HepG2 (cell line): ENCODE results near the gene GRK3. TPM values are rescaled to one million over a fixed set of nuclear protein-coding genes. Genes with fewer than 3 reads are reported as not detected.
"Not testable (repeated sequence)": the region's sequence is repeated elsewhere in the genome, so short reads cannot be mapped to it uniquely, and the experiment has no call there.

Experiments
- ATAC-seq: fragments of 200-7000 bp; cut with Tn5 transposase; 3 replicates; pipeline ENCODE4 v1.9.1; 2020; ENCODE audit warnings: mild to moderate bottlenecking, moderate library complexity
- BruUV-seq: library from RNA; stranded (reverse); fragments of 400-500 nt; replicated peaks from 2 replicates; lab custom pipeline; 2021; lab: Mats Ljungman, UMichigan
- CTCF ChIA-PET: fragments of 300-600 bp; formaldehyde crosslinking; extraction: SDS; loops from one replicate; lab custom pipeline; 2021; ENCODE audit warnings: low total read pairs, inconsistent platforms, low intra/inter-chr PET ratio; lab: Yijun Ruan, JAX
- POLR2A ChIA-PET: fragments of 350-600 bp; sonication (Branson Sonifier 250); formaldehyde crosslinking; loops from one replicate; lab custom pipeline; 2020; ENCODE audit warnings: antibody characterized with exemption, inconsistent platforms; lab: Yijun Ruan, JAX
- DNase-seq: peaks from one replicate; pipeline ENCODE4 v3.0.0-alpha.2; 2015; ENCODE audit warnings: low spot score
- FAIRE-seq: peaks from 3 replicates; lab custom pipeline; 2011; peaks lifted over from hg19 to GRCh38; lab: Jason Lieb, UNC
- H2AFZ ChIP-seq: one replicate; pipeline ENCODE4 v1.6.1; 2011; ENCODE audit warnings: low read length, inconsistent platforms
- H3K27ac ChIP-seq: fragments of 300-600 bp; 3 replicates; pipeline ENCODE4 v1.8.0; 2011; ENCODE audit warnings: mixed run types, mild to moderate bottlenecking, mixed read lengths, low read length, inconsistent platforms; ENCODE audit not compliant: insufficient read depth; ENCODE audit errors: extremely low read length
- H3K27me3 ChIP-seq, 2 experiments: fragments of 200-600 bp in 1 of 2; 2 replicates in 1 of 2; 3 replicates in 1 of 2; pipeline versions ENCODE4 v1.6.0 to v1.8.0; 2011; ENCODE audit warnings: low read length in 2 of 2, mild to moderate bottlenecking in 2 of 2, moderate library complexity in 2 of 2, inconsistent platforms in 1 of 2; ENCODE audit not compliant: insufficient read depth in 2 of 2, control insufficient read depth in 1 of 2
- H3K36me3 ChIP-seq, 2 experiments: fragments of 200-600 bp in 1 of 2; replicated peaks in 1 of 2; 2 replicates in 1 of 2; 3 replicates in 1 of 2; pipeline versions ENCODE4 v1.5.1 to v1.8.0; 2011; ENCODE audit warnings: low read length in 2 of 2, inconsistent platforms in 1 of 2; ENCODE audit not compliant: insufficient read depth in 2 of 2, control insufficient read depth in 1 of 2
- H3K4me1 ChIP-seq: 2 replicates; pipeline ENCODE4 v1.5.1; 2012; ENCODE audit warnings: low read length, inconsistent platforms; ENCODE audit not compliant: insufficient read depth
- H3K4me2 ChIP-seq: 2 replicates; pipeline ENCODE4 v1.6.0; 2011; ENCODE audit warnings: low read depth, low read length, inconsistent platforms
- H3K4me3 ChIP-seq, 3 experiments: fragments of 200-600 bp in 1 of 3; sonication (generic), shearing (Covaris generic) in 1 of 3; replicated peaks in 1 of 3; 2 replicates each; pipeline ENCODE4 v1.5.1; 2011 to 2016; ENCODE audit warnings: low read length in 3 of 3, inconsistent platforms in 2 of 3, low read depth in 2 of 3, mild to moderate bottlenecking in 2 of 3, control low read depth in 1 of 3, mixed read lengths in 1 of 3; ENCODE audit not compliant: insufficient read depth in 1 of 3
- H3K79me2 ChIP-seq: one replicate; pipeline ENCODE4 v1.6.1; 2011; ENCODE audit warnings: low read length, inconsistent platforms; ENCODE audit not compliant: insufficient read depth
- H3K9ac ChIP-seq: 2 replicates; pipeline ENCODE4 v1.6.0; 2011; ENCODE audit warnings: mild to moderate bottlenecking, low read depth, low read length, inconsistent platforms; ENCODE audit not compliant: insufficient read depth
- H3K9me3 ChIP-seq: 2 replicates; pipeline ENCODE4 v1.5.1; 2012; ENCODE audit warnings: mild to moderate bottlenecking, low read length
- H4K20me1 ChIP-seq: 2 replicates; pipeline ENCODE4 v1.6.0; 2011; ENCODE audit warnings: inconsistent platforms, mild to moderate bottlenecking, low read length, moderate library complexity; ENCODE audit not compliant: insufficient read depth
- PRMT3 ChIP-seq: sonication (generic); formaldehyde crosslinking; IDR thresholded peaks from 2 replicates; pipeline ENCODE4 v1.8.1; 2022; ENCODE audit warnings: low read depth, mild to moderate bottlenecking, moderate library complexity, missing genetic modification reagents, borderline replicate concordance
- RFXAP ChIP-seq: sonication (generic); formaldehyde crosslinking; IDR thresholded peaks from 2 replicates; pipeline ENCODE4 v1.4.0; 2020; ENCODE audit warnings: missing genetic modification reagents, borderline replicate concordance
- TEAD2 ChIP-seq: sonication (generic); formaldehyde crosslinking; IDR thresholded peaks from 2 replicates; pipeline ENCODE4 v1.9.0; 2021; ENCODE audit warnings: missing genetic modification reagents
- ZKSCAN1 ChIP-seq: fragments of 150-350 bp; IDR thresholded peaks from 2 replicates; pipeline ENCODE4 v1.6.1; 2014; ENCODE audit warnings: low read length
- ZNF235 ChIP-seq: sonication (generic); formaldehyde crosslinking; IDR thresholded peaks from 2 replicates; pipeline ENCODE4 v1.8.1; 2023; ENCODE audit warnings: mild to moderate bottlenecking, missing genetic modification reagents, borderline replicate concordance
- WGBS: methylation state at CpG from one replicate; pipeline ENCODE4 v1.1.6; 2017; ENCODE audit warnings: low lambda C conversion rate; 5-methylcytosine and 5-hydroxymethylcytosine counted together
- in situ Hi-C: cut with HindIII; loops from 2 replicates; pipeline ENCODE4 v1.10.0; 2017; ENCODE audit warnings: low pct_unique_long_range_greater_than_20kb; ENCODE audit not compliant: extremely low pct_ligation_motif_present
- intact Hi-C: fragments of 100-400 bp; cut with micrococcal nuclease; formaldehyde crosslinking; loops from one replicate; pipeline ENCODE4 v1.10.0; 2022; ENCODE audit not compliant: unreplicated experiment
- polyA plus RNA-seq, 8 experiments: library from polyadenylated mRNA; depleted of rRNA in 3 of 8; stranded (reverse) in 7 of 8; unstranded in 1 of 8; fragments of >200 nt; fragmentation: Illumina TruSeq in 4 of 8; extraction: Trizol in 4 of 8; gene quantifications; 2 replicates each; pipeline versions ENCODE4 v1.2.1 to v1.2.3, GENCODE V29; 2011 to 2016; ENCODE audit warnings: low read depth in 4 of 8, missing spikeins in 1 of 8, mixed read lengths in 1 of 8; ENCODE audit not compliant: insufficient read depth in 1 of 8
- total RNA-seq, 5 experiments: library from RNA; depleted of rRNA; stranded (reverse); fragments of >200 nt; fragmentation: Illumina TruSeq; extraction: Trizol; gene quantifications; 2 replicates each; pipeline ENCODE4 v1.2.3, GENCODE V29; 2016; ENCODE audit warnings: low read depth in 1 of 5
- TF ChIP-seq, protein P1 (sequence below): sonication (generic); formaldehyde crosslinking; IDR thresholded peaks from 2 replicates; pipeline ENCODE4 v1.9.0; 2021; ENCODE audit warnings: missing genetic modification reagents, mild to moderate bottlenecking, borderline replicate concordance

Gene GRK3
- total and polyA plus RNA-seq, 2 of the 13 experiments (the other 11 are each of a cell fraction or from before 2014, with no cell fraction given): 8.5 to 16.7 TPM

DNA sequence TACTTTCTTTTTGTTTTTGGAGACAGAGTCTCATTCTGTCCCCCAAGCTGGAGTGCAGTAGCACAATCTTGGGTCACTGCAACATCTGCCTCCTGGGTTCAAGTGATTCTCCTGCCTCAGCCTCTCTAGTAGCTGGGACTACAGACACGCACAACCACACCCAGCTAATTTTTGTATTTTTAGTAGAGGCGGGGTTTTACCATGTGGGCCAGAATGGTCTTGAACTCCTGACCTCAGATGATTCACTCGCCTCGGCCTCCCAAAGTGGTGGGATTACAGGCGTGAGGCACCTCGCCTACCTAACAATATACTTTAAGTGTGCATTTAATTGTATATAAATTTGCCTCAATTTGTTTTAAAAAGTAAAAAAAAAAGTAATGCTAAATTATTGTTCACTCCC lies 38.4 kb downstream of the GRK3 start:
- in situ Hi-C loops: no loop called here

GRCh38 chr22:25605146-25605545 lies 40.7 kb downstream of the GRK3 start:
- H3K4me3 ChIP-seq, POLR2A ChIA-PET, H4K20me1 ChIP-seq, H3K4me2 ChIP-seq, H3K4me1 ChIP-seq, H3K79me2 ChIP-seq, H3K36me3 ChIP-seq, H3K9me3 ChIP-seq, H3K27me3 ChIP-seq, intact Hi-C loops, in situ Hi-C loops, H3K27ac ChIP-seq, H3K9ac ChIP-seq, H2AFZ ChIP-seq, CTCF ChIA-PET, BruUV-seq, ATAC-seq, FAIRE-seq, DNase-seq: not testable (repeated sequence)
- 97% methylated on average over 3 of the region's 3 CpGs for whole genome bisulfite sequencing

More for the DNA sequence above, 38.4 kb downstream of the GRK3 start:
- Histone ChIP-seq H3K79me2 (peaks cover 2% of the 10 kb centered on the region), H3K27ac (no peak overlapping the region), H2AFZ (no peak overlapping the region), H3K4me2 (no peak overlapping the region), H3K4me1 (no peaks in the 10 kb centered on the region), H3K4me3 (no peak overlapping the region), H3K9me3 (no peaks in the 10 kb centered on the region), H3K27me3 (no peaks in the 10 kb centered on the region), H3K36me3 (no peaks in the 10 kb centered on the region), H4K20me1 (no peaks in the 10 kb centered on the region), H3K9ac (no peak overlapping the region)
- DNase-seq (no peak), ATAC-seq (no peak), FAIRE-seq (no peak)
- no TSS peak for BruUV-seq
- intact Hi-C loops: no loop called here
- POLR2A ChIA-PET: no interaction called here
- TF ChIP-seq PRMT3: no peak
- TF ChIP-seq ZKSCAN1: no peak
- TF ChIP-seq, protein P1, sequence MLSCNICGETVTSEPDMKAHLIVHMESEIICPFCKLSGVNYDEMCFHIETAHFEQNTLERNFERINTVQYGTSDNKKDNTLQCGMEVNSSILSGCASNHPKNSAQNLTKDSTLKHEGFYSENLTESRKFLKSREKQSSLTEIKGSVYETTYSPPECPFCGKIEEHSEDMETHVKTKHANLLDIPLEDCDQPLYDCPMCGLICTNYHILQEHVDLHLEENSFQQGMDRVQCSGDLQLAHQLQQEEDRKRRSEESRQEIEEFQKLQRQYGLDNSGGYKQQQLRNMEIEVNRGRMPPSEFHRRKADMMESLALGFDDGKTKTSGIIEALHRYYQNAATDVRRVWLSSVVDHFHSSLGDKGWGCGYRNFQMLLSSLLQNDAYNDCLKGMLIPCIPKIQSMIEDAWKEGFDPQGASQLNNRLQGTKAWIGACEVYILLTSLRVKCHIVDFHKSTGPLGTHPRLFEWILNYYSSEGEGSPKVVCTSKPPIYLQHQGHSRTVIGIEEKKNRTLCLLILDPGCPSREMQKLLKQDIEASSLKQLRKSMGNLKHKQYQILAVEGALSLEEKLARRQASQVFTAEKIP (CRISPR knock-in tag): no peak
- no peak for TF ChIP-seq RFXAP
- TF ChIP-seq ZNF235: no peak
- TF ChIP-seq TEAD2 (CRISPR knock-in tag): no peak
- 98% methylated on average over 6 of the region's 6 CpGs for WGBS
- CTCF ChIA-PET: no interaction called here

DNA sequence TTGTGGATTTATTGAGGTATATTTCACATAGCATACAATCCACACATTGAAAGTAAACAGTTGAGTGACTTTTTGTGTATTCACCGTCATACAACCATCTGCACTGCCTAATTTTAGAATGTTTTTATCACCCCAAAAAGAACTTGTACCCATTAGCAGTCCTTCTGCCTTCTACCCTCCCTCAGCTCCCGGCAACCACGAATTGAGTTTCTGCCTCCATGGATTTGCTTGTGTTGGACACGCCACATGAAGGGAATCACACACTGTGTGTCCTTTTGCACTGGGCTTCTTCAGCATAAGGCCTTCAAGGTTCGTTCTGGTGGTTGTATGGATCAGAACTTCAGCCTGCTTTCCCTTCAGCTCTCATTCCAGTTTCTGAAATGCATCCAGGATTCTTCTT lies 41.1 kb downstream of the GRK3 start:
- H4K20me1 ChIP-seq, H3K4me3 ChIP-seq, ATAC-seq, H3K36me3 ChIP-seq, POLR2A ChIA-PET, H3K4me2 ChIP-seq, H3K79me2 ChIP-seq, in situ Hi-C loops, DNase-seq, H2AFZ ChIP-seq, FAIRE-seq, H3K9me3 ChIP-seq, BruUV-seq, H3K27me3 ChIP-seq, H3K9ac ChIP-seq, intact Hi-C loops, H3K4me1 ChIP-seq, CTCF ChIA-PET, H3K27ac ChIP-seq: not testable (repeated sequence)
- WGBS: 100% methylated on average over 5 of the region's 5 CpGs
